Lower leg skin (tissue), 3 donors: ENCODE measurements around the gene NINL.

ENCODE experiments used
- POLR2A ChIP-seq, 2 donors: fragments of 450-650 bp; IDR thresholded peaks; one replicate each; pipeline ENCODE4 v1.6.1; 2016 to 2017; ENCODE audit warnings: antibody characterized with exemption in 2 of 2, mild to moderate bottlenecking in 1 of 2, moderate library complexity in 1 of 2
- TF ChIP-seq, protein P1 (sequence below), 3 donors: fragments of 450-650 bp; IDR thresholded peaks; one replicate each; pipeline ENCODE4 v1.5.1; 2016; ENCODE audit warnings: antibody characterized with exemption in 3 of 3, mild to moderate bottlenecking in 3 of 3, moderate library complexity in 2 of 3

DNA sequence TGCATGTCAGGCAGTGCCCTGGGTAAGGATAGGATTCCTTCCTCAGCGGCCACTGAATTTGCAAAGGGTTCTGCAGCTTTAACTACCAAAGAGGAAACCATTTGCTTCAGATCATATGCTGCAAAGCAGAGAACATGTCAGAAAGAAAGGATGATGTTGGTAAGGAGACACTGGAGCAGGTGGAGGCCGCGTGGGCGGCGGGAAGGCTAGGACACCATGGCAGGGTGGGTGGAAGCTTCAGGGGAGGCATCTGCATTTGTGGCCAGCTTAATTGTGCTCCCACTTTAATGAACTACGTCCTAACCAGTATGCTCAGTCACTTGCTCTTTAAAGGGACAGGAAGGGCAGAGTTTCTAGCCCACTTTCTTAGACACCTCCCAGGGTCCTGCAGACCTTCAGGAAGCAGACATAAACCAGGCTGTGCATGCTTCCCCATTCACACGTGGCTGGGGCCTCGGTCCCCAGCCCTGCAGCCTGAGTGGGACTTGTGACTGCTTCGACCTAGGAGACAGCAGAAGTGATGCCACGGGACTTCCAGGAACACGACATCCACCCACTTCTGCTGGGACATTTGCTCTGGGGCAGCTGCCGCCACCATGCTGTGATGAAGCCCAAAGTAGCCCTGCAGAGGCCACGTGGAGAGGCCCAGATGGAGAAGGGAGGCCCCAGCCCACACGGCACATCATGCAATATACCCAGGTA is 101.7 kb downstream of the NINL start:
- TF ChIP-seq, protein P1, sequence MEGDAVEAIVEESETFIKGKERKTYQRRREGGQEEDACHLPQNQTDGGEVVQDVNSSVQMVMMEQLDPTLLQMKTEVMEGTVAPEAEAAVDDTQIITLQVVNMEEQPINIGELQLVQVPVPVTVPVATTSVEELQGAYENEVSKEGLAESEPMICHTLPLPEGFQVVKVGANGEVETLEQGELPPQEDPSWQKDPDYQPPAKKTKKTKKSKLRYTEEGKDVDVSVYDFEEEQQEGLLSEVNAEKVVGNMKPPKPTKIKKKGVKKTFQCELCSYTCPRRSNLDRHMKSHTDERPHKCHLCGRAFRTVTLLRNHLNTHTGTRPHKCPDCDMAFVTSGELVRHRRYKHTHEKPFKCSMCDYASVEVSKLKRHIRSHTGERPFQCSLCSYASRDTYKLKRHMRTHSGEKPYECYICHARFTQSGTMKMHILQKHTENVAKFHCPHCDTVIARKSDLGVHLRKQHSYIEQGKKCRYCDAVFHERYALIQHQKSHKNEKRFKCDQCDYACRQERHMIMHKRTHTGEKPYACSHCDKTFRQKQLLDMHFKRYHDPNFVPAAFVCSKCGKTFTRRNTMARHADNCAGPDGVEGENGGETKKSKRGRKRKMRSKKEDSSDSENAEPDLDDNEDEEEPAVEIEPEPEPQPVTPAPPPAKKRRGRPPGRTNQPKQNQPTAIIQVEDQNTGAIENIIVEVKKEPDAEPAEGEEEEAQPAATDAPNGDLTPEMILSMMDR (IDR thresholded peaks at IDR 0.05) = no peak
- no peak for TF ChIP-seq POLR2A (IDR thresholded peaks at IDR 0.05)
